Retinal pigment epithelial cell (primary cell): ENCODE data around the gene DNAJC15.

ENCODE experiments used
- DNase-seq: peaks from one replicate; pipeline ENCODE4 v3.0.0-alpha.2; 2010; ENCODE audit warnings: low read depth
- H3K4me3 ChIP-seq: 2 replicates; pipeline ENCODE4 v1.5.1; 2011; ENCODE audit warnings: mild to moderate bottlenecking, low read length, control low read depth, moderate library complexity
- TF ChIP-seq, protein P1 (sequence below): conservative IDR thresholded peaks from 2 replicates; pipeline ENCODE4 v1.5.1; 2011; ENCODE audit warnings: low read depth, low read length, control low read depth, inconsistent platforms

The DNAJC15 gene

DNA sequence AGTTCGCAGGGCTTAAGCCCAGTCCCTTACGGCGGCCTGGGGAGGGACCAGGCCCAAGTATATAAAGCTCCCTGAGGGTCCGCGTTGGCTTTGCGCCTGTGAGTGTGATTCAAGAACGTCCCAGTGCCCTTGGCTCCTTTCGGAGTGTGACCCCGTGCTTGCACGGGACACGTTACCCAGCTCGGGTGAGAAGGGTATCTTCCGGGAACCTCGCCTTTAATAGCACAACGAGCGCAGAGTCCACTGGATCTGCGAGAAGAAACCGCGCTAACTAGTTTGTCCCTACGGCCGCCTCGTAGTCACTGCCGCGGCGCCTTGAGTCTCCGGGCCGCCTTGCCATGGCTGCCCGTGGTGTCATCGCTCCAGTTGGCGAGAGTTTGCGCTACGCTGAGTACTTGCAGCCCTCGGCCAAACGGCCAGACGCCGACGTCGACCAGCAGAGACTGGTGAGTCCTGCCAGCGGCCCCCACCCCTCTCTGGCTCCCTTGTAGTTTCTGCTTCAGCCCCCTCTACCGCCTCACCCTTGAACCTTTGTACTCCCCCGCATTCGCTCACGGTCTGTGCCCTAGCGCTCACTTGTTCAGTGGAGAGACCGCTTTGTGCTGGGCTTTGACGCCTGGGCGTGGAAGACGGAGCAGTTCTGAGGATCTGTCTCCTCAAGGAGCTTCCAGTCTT lies at the start of gene DNAJC15:
Gene DNAJC15, plus strand, starts transcription at position 298 of the 675 bp plus-strand sequence. Its CDS starts 41 bp downstream, at position 339.
- TF ChIP-seq, protein P1, sequence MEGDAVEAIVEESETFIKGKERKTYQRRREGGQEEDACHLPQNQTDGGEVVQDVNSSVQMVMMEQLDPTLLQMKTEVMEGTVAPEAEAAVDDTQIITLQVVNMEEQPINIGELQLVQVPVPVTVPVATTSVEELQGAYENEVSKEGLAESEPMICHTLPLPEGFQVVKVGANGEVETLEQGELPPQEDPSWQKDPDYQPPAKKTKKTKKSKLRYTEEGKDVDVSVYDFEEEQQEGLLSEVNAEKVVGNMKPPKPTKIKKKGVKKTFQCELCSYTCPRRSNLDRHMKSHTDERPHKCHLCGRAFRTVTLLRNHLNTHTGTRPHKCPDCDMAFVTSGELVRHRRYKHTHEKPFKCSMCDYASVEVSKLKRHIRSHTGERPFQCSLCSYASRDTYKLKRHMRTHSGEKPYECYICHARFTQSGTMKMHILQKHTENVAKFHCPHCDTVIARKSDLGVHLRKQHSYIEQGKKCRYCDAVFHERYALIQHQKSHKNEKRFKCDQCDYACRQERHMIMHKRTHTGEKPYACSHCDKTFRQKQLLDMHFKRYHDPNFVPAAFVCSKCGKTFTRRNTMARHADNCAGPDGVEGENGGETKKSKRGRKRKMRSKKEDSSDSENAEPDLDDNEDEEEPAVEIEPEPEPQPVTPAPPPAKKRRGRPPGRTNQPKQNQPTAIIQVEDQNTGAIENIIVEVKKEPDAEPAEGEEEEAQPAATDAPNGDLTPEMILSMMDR: no peak
- H3K4me3 ChIP-seq: peak within 1 kb of the TSS; percentile 75
- peak; percentile 56 for DNase-seq

DNA sequence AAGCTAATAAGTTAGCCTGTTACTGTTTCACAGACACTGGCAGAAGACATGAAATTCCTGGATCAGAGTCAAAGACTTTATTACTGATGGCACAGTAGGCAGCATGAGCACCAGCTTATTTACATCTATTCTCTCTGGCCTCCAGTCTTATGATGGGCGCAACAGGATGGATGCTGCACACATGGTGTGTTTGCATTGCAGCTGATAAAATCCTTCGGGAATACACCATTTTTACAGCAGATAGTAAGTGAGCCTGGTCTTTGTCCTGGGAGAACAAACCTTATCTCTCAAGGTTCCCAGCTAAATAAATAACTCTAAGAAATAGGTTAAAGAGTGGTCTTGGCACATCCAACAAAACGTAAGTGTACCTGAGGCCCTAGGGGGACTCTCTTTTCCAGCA lies 47.3 kb upstream of the DNAJC15 start:
- TF ChIP-seq, protein P1: no peak
- DNase-seq: no peak
- H3K4me3 ChIP-seq: no peak overlapping the region

DNA sequence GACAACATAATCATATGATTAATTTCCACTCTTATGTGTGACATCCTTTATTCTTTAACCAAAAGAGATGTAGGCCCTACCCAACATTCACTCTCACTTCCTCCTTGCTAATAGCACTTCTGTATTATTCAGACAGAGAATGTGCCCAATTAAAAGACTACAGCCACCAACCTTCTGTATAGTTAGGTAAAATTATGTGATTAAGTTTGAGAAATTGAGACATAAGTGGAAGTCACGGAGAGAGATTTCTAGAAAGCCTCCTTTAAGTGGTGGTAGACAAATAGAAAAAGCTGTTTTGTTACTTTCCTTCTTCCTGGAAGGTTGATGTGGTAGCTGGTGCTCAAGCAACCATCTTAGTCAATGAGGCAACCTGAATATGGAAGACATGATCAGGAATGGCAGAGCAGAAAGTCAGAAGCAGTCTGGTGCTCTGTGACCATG lies 46.1 kb upstream of the DNAJC15 start:
- H3K4me3 ChIP-seq: no peak overlapping the region
- DNase-seq: no peak
- TF ChIP-seq, protein P1: no peak

GRCh38 chr13:42981317-42981716 lies 42.1 kb upstream of the DNAJC15 start:
- no peak overlapping the region for H3K4me3 ChIP-seq
- TF ChIP-seq, protein P1: no peak
- no peak for DNase-seq

DNA sequence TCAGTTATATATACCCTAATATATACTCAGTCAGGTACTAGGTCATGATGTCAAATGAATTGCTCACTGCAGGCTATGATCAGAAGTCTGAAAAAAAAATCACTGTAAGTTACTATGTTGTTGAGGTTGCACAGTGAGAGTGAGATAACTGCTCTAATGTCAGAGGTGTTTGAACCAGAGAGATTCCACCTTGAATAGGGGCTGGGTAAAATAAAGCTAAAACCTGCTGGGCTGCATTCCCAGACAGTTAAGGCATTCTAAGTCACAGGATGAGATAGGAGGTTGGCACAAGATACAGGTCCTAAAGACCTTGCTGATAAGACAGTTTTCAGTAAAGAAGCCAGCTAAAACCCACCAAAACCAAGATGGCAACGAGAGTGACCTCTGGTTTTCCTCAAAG lies 41.5 kb upstream of the DNAJC15 start:
- TF ChIP-seq, protein P1: no peak
- DNase-seq: no peak
- H3K4me3 ChIP-seq: no peak overlapping the region

- no peak overlapping the region for H3K4me3 ChIP-seq
- no peak for DNase-seq
- TF ChIP-seq, protein P1: no peak
Observed at GRCh38 chr13:42984026-42984425, 39.4 kb upstream of the DNAJC15 start.

GRCh38 chr13:42984691-42985090 lies 38.7 kb upstream of the DNAJC15 start:
- no peak for DNase-seq
- TF ChIP-seq, protein P1: no peak
- H3K4me3 ChIP-seq: no peak overlapping the region
